GM23338 (cell line): Measurements from ENCODE around the gene BLVRA.

Experiments used
- EZH2 ChIP-seq: fragments of 200-600 bp; sonication (generic); IDR thresholded peaks from one replicate; pipeline ENCODE4 v1.8.0; 2017; ENCODE audit warnings: antibody characterized with exemption, mild to moderate bottlenecking, low read depth; ENCODE audit not compliant: unreplicated experiment
- EZH2phosphoT487 ChIP-seq: fragments of 200-600 bp; sonication (generic); IDR thresholded peaks from one replicate; pipeline ENCODE4 v1.8.1; 2018; ENCODE audit warnings: antibody characterized with exemption; ENCODE audit not compliant: unreplicated experiment
- POLR2AphosphoS5 ChIP-seq: IDR thresholded peaks from 2 replicates; pipeline ENCODE4 v1.6.1; 2016; ENCODE audit warnings: antibody characterized with exemption, low read depth
- ZNF331 ChIP-seq: fragments of 250-450 bp; sonication (Bioruptor Pico); IDR thresholded peaks from 2 replicates; pipeline ENCODE4 v1.5.0; 2020; ENCODE audit warnings: low read depth, mild to moderate bottlenecking, moderate library complexity
- TF ChIP-seq, protein P1 (sequence below), 2 experiments: fragments of 200-600 bp in 1 of 2; sonication (generic) in 1 of 2; conservative IDR thresholded peaks; 2 replicates each; pipeline versions ENCODE4 v1.5.1 to v1.6.1; 2016 to 2017; ENCODE audit warnings: antibody characterized with exemption in 2 of 2, low read depth in 2 of 2, mild to moderate bottlenecking in 2 of 2, moderate library complexity in 1 of 2
- TF ChIP-seq, protein P2 (sequence below): IDR thresholded peaks from one replicate; pipeline ENCODE4 v1.6.1; 2018; ENCODE audit warnings: antibody characterized with exemption; ENCODE audit not compliant: unreplicated experiment

DNA sequence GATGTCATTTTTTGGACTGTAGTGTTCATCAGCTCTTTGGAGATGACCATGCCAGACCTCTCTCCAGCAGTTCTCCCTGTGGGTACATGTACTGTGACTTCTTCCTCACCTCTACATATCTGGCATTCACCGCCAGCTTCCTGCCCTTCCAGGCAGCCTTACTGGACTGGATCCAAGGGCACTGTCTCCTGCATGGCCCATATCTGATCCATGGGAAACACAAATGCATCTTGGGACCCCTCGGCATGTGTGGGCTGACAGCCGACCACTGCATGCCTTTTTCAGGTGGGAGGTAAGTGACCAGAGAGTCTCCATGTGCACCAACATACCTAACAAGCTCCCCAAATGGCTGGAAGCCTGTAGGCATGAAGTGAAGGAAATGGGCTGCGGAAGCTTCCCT lies 3.9 kb upstream of the BLVRA start:
- TF ChIP-seq, protein P1, sequence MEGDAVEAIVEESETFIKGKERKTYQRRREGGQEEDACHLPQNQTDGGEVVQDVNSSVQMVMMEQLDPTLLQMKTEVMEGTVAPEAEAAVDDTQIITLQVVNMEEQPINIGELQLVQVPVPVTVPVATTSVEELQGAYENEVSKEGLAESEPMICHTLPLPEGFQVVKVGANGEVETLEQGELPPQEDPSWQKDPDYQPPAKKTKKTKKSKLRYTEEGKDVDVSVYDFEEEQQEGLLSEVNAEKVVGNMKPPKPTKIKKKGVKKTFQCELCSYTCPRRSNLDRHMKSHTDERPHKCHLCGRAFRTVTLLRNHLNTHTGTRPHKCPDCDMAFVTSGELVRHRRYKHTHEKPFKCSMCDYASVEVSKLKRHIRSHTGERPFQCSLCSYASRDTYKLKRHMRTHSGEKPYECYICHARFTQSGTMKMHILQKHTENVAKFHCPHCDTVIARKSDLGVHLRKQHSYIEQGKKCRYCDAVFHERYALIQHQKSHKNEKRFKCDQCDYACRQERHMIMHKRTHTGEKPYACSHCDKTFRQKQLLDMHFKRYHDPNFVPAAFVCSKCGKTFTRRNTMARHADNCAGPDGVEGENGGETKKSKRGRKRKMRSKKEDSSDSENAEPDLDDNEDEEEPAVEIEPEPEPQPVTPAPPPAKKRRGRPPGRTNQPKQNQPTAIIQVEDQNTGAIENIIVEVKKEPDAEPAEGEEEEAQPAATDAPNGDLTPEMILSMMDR (conservative IDR thresholded peaks at IDR 0.05; ENCODE audit: low read depth in 2 of 2), result no peak
- TF ChIP-seq POLR2AphosphoS5 (no peak), ZNF331 (CRISPR knock-in tag) (no peak), EZH2 (no peak), EZH2phosphoT487 (no peak)
- TF ChIP-seq, protein P2, sequence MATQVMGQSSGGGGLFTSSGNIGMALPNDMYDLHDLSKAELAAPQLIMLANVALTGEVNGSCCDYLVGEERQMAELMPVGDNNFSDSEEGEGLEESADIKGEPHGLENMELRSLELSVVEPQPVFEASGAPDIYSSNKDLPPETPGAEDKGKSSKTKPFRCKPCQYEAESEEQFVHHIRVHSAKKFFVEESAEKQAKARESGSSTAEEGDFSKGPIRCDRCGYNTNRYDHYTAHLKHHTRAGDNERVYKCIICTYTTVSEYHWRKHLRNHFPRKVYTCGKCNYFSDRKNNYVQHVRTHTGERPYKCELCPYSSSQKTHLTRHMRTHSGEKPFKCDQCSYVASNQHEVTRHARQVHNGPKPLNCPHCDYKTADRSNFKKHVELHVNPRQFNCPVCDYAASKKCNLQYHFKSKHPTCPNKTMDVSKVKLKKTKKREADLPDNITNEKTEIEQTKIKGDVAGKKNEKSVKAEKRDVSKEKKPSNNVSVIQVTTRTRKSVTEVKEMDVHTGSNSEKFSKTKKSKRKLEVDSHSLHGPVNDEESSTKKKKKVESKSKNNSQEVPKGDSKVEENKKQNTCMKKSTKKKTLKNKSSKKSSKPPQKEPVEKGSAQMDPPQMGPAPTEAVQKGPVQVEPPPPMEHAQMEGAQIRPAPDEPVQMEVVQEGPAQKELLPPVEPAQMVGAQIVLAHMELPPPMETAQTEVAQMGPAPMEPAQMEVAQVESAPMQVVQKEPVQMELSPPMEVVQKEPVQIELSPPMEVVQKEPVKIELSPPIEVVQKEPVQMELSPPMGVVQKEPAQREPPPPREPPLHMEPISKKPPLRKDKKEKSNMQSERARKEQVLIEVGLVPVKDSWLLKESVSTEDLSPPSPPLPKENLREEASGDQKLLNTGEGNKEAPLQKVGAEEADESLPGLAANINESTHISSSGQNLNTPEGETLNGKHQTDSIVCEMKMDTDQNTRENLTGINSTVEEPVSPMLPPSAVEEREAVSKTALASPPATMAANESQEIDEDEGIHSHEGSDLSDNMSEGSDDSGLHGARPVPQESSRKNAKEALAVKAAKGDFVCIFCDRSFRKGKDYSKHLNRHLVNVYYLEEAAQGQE, result no peak
